ENCODE results near the gene ACTR1A. TPM values are rescaled to one million over a fixed set of nuclear protein-coding genes. Genes with fewer than 3 reads are reported as not detected.

ACTR1A gene
- 84.9 to 99.9 TPM (median 92.0 TPM) in 5 replicates for total RNA-seq (2022; extraction: Qiagen RNA extraction; ENCODE audit: low read depth)

DNA sequence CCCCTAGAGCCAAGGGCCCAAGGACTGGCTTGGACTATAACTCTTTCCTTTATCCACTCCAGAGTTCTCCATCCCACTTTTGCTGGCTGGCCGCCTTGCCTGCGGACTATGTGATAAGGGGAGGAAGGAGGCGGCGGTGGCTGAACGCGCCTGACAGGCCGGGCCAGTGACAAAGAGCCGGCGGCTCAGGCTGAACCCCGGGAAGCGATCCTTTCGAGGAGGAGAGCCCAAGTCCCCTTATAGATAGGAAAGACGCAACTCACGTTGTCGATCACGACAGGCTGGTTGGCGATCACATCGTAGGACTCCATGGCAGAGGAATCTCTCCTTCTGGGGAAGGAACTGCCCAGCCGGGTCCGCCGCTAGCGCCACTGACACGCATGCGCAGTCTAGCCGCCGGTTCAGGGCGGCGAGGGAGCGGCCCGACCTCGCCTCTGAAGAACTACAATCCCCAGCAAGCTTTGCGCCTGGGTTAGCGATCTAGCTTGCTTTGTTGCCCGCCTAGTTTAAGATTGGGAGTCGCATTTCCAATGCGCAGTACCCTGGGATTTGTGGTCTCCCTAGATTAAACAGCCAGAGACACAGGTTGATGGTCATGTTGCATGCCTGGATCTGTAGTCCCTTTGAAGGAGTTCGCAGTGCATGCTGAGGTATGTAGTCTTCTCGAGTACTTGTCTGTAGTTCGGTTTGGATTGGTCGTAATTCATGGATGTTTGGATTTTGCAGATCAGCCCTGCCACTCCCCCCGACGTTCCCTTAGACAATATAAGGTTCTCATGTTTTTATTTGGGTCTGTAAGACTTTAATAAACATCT, at the start of gene ACTR1A:
Gene ACTR1A, minus strand, starts transcription at position 376 of the 815 bp plus-strand sequence. Its CDS starts 65 bp downstream, at position 311.

DNA sequence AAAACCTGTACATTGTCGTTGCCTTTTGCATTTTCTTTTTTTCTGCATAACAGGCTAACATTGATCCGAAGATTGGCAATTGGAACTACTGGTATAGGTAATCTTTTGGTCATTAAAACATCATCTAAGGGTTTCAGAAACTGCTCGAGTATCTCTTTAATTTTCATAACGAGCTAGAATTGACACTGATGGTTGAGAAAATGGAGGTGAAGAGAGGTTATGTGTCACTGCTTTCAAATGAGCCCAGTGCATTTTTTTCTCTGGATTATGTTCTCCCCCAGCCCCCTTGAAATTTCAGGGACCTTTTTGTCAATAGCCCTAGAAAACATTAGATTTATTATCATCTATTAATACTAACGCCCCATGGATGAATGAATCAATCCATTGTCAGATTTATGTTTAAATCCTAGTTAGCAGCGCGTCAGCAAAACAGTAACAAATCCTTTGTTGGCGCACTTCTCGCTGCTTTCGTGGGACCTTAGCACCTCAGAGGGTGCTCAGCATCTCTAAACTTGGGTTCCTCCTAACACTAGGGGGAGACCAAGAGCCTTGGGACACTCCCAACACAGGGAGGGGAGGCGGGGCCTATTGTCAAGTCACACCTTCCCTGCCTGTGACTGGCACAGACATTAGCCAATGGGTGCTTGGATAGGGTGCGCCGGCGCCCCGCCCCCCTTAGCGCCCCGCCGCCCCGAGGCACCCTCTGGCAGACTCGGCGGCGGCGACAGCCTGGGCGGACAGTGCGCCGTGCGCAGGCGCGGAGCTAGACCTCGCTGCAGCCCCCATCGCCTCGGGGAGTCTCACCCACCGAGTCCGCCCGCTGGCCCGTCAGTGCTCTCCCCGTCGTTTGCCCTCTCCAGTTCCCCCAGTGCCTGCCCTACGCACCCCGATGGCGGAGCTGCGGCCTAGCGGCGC, 1.0 kb upstream of the ACTR1A start, which contains the start of gene SUFU:
Gene SUFU, plus strand, starts transcription at position 709 of the 915 bp plus-strand sequence. Its CDS starts 181 bp downstream, at position 890.

GRCh38 chr10:102451105-102451969, 51.2 kb downstream of the ACTR1A start, which contains the start of gene C10orf95:
Gene C10orf95 (minus strand): TSS chr10:102451543. CDS start chr10:102451093, 450 bp downstream.

DNA sequence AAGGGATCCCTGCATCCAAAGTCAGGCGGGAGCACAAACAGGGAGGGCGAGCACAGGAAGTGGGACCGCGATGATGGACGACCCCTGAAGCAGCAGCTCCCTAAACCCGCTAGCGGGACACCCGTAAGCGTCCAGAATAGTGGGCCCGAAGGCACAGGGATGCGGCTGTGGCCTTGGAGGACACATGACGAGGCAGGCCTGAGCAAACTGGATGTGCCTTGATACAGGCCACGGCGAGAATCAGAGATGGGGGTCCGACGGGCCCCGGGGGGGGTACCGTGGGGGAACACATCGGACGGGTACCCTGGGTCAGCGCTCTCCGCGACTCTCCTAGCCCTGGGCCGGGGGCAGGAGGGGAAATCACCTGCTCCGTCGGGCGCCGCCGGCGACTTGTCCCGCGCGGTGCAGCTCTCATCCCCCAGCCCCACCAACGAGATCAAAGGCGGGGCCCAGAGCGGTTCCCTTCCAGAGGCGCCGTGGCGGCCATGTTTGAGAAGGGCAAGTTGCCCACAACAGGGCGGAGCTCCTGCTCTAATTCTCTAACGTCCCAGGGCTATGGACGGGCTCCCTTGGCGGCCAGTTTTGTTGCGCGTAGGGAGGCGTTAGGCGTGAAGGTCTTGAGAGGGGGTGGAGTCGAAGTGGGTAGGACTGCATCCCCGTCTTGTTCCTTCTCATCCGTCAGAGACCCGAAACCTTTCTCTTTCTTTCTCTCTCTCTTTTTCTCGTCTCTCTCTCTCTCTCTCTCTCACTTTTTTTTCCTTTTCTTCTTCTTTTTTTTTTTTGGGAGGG, 70.2 kb downstream of the ACTR1A start, which contains the start of gene CUEDC2:
Gene CUEDC2, minus strand, starts transcription at position 413 of the 789 bp plus-strand sequence. CDS start 7,386 bp downstream, outside the sequence.

Other genes starting within 250 kb of the ACTR1A start
- gene NFKB2, start 107.0 kb downstream of the ACTR1A start, total RNA-seq (2022; extraction: Qiagen RNA extraction; ENCODE audit: low read depth), result 41.1 to 61.6 TPM (median 54.5 TPM) in 5 replicates
- gene PSD, start 83.9 kb downstream of the ACTR1A start, total RNA-seq (2022; extraction: Qiagen RNA extraction; ENCODE audit: low read depth), result 0.39 to 0.80 TPM (median 0.50 TPM) in 5 replicates
- 6.5 to 9.6 TPM (median 8.2 TPM) in 5 replicates for gene FBXL15, start 81.9 kb downstream of the ACTR1A start, total RNA-seq (2022; extraction: Qiagen RNA extraction; ENCODE audit: low read depth)
- 58.5 to 67.4 TPM (median 64.3 TPM) in 5 replicates for gene CUEDC2, start 70.1 kb downstream of the ACTR1A start, total RNA-seq (2022; extraction: Qiagen RNA extraction; ENCODE audit: low read depth)
- gene C10orf95, start 51.2 kb downstream of the ACTR1A start, total RNA-seq (2022; extraction: Qiagen RNA extraction; ENCODE audit: low read depth), result 0.13 to 0.16 TPM (median 0.14 TPM) in 3 of 5 replicates, not detected in the others
- gene SUFU, start 1.3 kb upstream of the ACTR1A start, total RNA-seq (2022; extraction: Qiagen RNA extraction; ENCODE audit: low read depth), result 4.9 to 7.7 TPM (median 6.4 TPM) in 5 replicates
- 35.7 to 50.3 TPM (median 46.4 TPM) in 5 replicates for gene TRIM8, start 141.8 kb upstream of the ACTR1A start, total RNA-seq (2022; extraction: Qiagen RNA extraction; ENCODE audit: low read depth)
- gene ARL3, start 211.7 kb upstream of the ACTR1A start, total RNA-seq (2022; extraction: Qiagen RNA extraction; ENCODE audit: low read depth), result 13.6 to 15.2 TPM (median 14.5 TPM) in 5 replicates
- 1.7 to 3.7 TPM (median 3.2 TPM) in 5 replicates for gene SFXN2, start 211.9 kb upstream of the ACTR1A start, total RNA-seq (2022; extraction: Qiagen RNA extraction; ENCODE audit: low read depth)
- 22.9 to 30.2 TPM (median 27.6 TPM) in 5 replicates for gene WBP1L, start 241.2 kb upstream of the ACTR1A start, total RNA-seq (2022; extraction: Qiagen RNA extraction; ENCODE audit: low read depth)

All from A549 treated with GW870086 at 1 μM for 4 hours (cell line).